Astrocyte of the cerebellum (primary cell): ENCODE results near the gene PHKG2.
"Not testable (repeated sequence)": the region's sequence is repeated elsewhere in the genome, so short reads cannot be mapped to it uniquely, and the experiment has no call there.

Source experiments
- DNase-seq: peaks from one replicate; pipeline ENCODE4 v3.0.0-alpha.2; 2011; ENCODE audit warnings: low read depth
- H3K4me3 ChIP-seq: 2 replicates; pipeline ENCODE4 v1.5.1; 2011; ENCODE audit warnings: mild to moderate bottlenecking, low read depth, low read length, moderate library complexity
- in situ Hi-C: cut with HindIII; loops from 2 replicates; pipeline ENCODE4 v1.10.0; 2017; ENCODE audit warnings: low sequenced_read_pairs
- TF ChIP-seq, protein P1 (sequence below): IDR thresholded peaks from 2 replicates; pipeline ENCODE4 v1.5.1; 2012; ENCODE audit warnings: low read length, low read depth, moderate library complexity, mild to moderate bottlenecking; ENCODE audit errors: missing control alignments

PHKG2 gene

DNA sequence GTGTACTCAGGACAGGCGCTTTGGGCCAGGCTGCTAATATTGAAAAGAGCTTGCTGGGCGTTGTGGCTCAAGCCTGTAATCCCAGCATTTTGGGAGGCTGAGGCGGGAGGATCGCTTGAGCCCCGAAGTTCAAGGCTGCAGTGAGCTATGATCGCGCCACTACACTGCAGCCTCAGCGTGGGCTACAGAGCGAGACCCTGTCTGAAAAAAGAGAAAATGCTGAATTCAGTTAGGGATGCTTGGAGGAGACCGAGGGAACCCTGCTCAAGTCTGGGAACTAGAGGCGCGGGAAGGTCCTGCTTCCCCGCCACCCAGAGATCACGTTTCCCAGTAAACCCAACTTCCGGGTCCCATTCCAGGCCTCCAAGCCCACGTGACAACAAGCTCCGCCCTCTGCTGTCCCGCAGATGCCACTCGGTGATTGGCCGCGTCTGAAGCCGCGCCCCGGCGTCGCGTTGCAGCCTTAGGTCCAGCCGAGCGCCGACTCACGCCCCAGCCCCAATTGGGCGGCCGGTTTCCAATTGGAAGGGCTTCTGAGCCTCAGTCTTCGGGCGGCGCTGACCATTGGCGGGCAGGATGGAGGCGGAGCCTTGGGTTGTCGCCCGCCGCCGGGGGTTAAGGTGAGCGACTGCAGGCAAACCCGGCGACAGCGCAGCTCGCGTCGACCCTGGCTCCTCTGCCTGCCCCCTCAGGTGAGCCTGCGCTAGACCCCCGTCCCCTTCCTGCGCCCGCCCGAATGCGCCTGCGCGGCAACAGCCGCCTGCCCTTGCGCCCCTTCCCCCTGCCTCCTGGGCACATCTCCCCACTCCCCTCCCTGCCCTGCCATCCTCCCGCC lies at the start of gene PHKG2:
Gene PHKG2 (plus strand): TSS at position 627 of the 835 bp plus-strand sequence. CDS start 396 bp downstream, outside the sequence.
- in situ Hi-C loops = no loop called here
- peak within 1 kb of the TSS; percentile 67 for H3K4me3 ChIP-seq
- TF ChIP-seq, protein P1, sequence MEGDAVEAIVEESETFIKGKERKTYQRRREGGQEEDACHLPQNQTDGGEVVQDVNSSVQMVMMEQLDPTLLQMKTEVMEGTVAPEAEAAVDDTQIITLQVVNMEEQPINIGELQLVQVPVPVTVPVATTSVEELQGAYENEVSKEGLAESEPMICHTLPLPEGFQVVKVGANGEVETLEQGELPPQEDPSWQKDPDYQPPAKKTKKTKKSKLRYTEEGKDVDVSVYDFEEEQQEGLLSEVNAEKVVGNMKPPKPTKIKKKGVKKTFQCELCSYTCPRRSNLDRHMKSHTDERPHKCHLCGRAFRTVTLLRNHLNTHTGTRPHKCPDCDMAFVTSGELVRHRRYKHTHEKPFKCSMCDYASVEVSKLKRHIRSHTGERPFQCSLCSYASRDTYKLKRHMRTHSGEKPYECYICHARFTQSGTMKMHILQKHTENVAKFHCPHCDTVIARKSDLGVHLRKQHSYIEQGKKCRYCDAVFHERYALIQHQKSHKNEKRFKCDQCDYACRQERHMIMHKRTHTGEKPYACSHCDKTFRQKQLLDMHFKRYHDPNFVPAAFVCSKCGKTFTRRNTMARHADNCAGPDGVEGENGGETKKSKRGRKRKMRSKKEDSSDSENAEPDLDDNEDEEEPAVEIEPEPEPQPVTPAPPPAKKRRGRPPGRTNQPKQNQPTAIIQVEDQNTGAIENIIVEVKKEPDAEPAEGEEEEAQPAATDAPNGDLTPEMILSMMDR = no peak
- peak; percentile 97 for DNase-seq

GRCh38 chr16:30698816-30699614 lies 49.2 kb upstream of the PHKG2 start, which contains the start of gene SRCAP:
TSS of gene SRCAP (plus strand) at chr16:30699171. CDS start at chr16:30700825, 1,654 bp downstream.
- H3K4me3 ChIP-seq = peak within 1 kb of the TSS; percentile 97
- in situ Hi-C loops = no loop called here
- TF ChIP-seq, protein P1 = no peak
- DNase-seq = peak; percentile 32

DNA sequence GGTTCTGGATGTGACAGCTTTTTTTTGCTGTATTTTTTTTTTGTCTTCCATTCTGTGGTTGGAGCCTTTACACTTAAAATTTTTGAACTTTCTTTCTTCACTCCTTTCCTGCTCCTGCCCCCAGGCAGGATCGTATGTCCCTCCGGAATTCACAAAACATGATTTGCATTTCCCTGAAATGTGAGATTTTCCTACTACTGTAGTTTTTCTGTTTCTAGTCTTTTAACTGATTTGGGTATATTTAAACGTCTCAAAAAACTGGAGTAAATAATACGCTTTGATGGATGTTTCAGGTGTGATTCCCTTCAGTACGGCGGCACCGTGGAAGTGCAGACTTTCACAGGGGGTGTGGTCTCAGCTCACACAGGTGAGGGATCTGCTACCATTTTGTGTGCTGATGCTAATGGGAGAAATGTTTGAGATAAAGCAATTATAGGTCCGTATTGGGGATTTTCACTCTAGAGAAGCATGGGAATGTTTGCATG lies 48.6 kb upstream of the PHKG2 start:
- peak overlapping the region; percentile 97 for H3K4me3 ChIP-seq
- DNase-seq = no peak
- in situ Hi-C loops = no loop called here
- TF ChIP-seq, protein P1 = no peak

DNA sequence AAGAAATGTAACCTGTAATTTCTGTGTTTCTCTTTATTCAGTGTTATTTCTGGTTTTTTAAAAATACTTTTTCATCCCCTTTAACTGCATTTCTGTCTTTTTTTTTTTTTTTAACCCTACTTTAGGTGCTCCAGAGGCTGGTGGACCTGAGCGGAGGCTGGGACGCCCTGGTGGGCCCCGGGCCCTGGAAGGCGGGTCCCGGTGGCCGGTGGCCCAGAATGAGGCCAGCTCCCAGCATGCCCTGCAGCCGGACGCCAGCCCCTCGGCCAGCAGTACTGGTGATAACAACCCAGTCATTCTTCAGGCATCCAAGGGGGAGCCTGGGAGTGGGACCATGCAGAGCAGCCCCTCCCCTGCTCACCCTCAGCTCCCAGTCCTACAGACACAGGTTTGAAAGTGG lies 47.7 kb upstream of the PHKG2 start:
- TF ChIP-seq, protein P1 = no peak
- DNase-seq = no peak
- H3K4me3 ChIP-seq = no peak overlapping the region
- in situ Hi-C loops = no loop called here

GRCh38 chr16:30700971-30701370 lies 47.3 kb upstream of the PHKG2 start:
- in situ Hi-C loops = no loop called here
- TF ChIP-seq, protein P1 = no peak

DNA sequence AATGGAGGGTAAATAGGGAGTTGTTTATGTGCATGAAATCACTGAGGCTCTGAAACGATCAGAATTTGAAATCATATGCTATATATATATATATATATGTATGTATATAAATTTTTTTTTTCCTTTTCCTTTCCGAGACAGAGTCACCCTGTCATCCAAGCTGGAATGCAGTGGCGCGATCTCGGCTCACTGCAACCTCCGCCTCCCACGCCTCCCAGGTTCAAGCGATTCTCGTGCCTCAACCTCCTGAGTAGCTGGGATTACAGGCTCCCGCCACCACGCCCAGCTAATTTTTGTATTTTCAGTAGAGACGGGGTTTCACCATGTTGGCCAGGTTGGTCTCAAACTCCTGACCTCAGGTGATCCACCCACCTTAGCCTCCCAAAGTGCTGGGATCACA lies 45.2 kb upstream of the PHKG2 start:
- H3K4me3 ChIP-seq, DNase-seq, in situ Hi-C loops: not testable (repeated sequence)

More at GRCh38 chr16:30700971-30701370, 47.3 kb upstream of the PHKG2 start:
- DNase-seq = no peak
- no peak overlapping the region for H3K4me3 ChIP-seq
